Stimulated activated CD4-positive, alpha-beta T cell treated with anti-CD3 and anti-CD28 coated beads, Interleukin-15, amount 100 ng/mL, for 24 hours (primary cell): ENCODE results near the gene ZNRF4.
"Not testable (repeated sequence)": the region's sequence is repeated elsewhere in the genome, so short reads cannot be mapped to it uniquely, and the experiment has no call there.

ENCODE experiments used
- DNase-seq: peaks from one replicate; pipeline ENCODE4 v3.0.0-alpha.2; 2020

The ZNRF4 gene, protein sequence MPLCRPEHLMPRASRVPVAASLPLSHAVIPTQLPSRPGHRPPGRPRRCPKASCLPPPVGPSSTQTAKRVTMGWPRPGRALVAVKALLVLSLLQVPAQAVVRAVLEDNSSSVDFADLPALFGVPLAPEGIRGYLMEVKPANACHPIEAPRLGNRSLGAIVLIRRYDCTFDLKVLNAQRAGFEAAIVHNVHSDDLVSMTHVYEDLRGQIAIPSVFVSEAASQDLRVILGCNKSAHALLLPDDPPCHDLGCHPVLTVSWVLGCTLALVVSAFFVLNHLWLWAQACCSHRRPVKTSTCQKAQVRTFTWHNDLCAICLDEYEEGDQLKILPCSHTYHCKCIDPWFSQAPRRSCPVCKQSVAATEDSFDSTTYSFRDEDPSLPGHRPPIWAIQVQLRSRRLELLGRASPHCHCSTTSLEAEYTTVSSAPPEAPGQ

DNA sequence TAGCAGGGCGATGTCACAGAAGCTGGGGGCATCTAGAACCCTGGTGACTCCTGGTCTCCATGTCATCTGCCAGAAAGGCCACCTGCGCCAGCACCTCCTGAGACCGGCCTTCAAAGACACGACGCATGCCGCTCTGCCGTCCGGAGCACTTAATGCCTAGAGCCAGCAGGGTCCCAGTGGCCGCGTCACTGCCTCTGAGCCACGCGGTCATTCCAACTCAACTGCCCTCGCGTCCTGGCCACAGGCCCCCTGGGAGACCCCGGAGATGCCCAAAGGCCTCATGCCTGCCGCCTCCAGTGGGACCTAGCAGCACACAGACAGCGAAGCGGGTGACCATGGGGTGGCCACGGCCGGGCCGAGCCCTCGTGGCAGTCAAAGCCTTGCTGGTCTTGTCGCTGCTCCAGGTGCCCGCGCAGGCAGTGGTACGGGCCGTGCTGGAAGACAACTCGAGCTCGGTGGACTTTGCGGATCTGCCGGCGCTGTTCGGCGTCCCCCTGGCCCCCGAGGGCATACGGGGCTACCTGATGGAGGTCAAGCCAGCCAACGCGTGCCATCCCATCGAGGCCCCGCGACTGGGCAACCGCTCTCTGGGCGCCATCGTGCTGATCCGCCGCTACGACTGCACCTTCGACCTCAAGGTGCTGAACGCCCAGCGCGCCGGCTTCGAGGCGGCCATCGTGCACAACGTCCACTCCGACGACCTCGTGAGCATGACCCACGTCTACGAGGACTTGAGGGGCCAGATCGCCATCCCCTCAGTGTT lies at the start of gene ZNRF4:
TSS of gene ZNRF4 (plus strand) at position 51 of the 763 bp plus-strand sequence. CDS start at position 126, 75 bp downstream.
- no peak for DNase-seq

DNA sequence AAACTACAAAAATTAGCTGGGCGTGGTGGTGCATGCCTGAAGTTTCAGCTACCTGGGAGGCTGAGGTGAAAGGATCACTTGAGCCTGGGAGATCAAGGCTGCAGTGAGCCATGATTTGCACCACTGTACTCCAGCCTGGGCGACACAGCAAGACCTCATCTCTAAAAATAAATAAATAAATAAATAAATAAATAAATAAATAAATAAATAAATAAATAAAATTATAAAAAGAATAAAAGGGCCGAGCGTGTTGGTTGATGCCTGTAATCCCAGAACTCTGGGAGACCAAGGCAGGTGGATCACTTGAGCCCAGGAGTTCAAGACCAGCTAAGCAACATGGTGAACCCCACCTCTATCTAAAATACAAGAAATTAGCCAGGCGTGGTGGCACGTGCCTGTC lies 49.0 kb upstream of the ZNRF4 start:
- not testable (repeated sequence) for DNase-seq

DNA sequence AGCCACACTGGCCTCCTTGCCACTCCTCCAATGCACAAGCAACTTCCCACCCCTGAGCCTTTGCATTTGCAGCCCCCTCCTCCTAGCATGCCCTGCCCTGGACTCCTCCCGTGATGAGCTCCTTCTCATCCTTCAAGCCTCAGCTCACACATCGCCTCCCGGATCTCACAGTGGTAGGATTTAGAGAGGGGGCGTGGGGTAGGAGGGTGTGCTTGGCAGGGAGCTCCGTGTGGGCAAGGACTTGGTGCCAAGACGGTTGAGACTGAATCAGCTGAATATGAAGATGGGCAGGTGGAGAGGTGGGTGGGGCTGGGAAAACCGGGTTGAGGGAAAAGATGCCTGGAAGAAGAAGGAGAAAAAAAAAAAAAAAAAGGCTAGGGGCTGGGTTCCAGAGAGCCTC lies 48.4 kb upstream of the ZNRF4 start:
- DNase-seq = no peak

DNA sequence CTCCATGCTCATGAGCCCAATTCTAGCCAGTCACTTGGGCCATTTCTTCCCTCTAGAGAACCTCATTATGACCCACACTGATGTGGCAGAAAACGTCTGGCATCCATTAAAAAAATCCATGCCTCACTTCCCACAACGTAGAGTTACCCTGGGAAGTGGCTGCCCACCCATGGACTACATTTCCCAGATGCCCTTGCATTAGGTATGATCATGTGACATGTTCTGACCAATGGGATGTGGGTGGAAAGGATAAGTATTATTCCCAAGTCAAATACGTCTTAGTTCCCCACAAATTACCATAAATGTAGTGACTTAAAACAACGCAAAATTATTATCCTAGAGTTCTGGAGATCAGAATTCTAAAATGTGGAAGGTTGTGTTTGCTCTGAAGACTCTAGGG lies 47.9 kb upstream of the ZNRF4 start:
- no peak for DNase-seq

DNA sequence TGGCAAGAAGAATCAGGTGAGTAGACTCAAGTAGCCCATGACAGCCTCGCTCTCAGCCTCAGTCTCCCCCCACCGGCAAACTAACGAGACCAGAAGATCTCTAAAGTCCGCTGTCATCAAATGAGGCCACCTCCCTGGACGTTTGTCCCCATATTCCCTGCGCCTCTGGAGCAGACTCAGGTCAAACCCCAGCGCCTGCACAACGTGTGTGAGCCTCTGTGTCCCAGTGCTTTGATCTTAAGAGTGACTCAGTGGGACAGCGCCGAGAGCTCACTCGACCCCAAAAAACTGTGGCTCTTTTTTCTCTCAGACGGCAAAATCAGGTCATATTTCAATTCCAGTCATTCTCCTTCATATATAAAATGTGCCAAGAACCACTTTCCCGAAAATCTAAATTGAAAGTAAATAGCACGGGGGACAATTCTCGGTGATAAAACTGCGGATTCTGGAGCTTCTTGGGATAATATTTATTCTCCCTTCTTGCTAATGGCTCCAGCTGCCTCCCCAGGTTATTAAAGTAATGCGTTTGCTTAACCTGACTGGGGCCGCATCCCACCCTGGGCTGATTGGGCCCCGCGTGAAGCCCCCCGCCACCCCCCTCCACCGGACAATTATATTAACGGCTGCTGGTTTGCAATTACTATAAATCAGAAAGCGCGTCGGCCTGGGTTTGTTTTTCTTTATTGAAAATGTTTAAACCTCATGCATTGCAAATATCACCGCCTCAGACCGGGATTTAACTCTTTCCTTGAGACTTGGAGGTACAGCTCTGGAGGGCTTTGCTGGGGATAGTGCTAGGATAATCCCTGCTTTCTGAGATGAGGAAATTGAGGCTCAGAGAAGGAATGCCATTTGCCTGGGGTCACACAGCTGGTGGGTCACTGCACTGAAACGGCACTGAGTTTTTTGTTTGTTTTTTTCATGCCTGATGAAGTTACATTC lies 37.5 kb upstream of the ZNRF4 start:
- DNase-seq = no peak

DNA sequence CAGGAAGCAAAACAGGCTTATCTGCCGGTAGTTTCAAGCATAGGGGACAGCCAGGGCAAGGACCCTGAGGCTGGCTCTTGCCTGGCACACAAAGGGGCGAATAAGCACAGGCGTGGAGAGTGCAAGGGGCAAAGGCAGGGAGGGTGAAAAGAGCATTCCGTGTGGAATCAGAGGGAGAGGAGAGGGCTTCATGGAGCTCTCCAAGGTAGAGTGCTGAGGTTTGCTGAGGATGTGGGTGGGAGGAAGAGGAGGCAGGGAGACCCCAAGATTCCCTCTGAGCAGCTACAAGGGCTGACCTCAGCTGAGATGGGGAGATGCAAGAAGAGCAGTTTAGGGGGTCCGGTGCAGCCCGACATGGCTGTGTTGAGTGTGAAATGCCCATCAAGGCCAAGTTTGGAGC lies 36.5 kb upstream of the ZNRF4 start:
- DNase-seq = no peak

DNA sequence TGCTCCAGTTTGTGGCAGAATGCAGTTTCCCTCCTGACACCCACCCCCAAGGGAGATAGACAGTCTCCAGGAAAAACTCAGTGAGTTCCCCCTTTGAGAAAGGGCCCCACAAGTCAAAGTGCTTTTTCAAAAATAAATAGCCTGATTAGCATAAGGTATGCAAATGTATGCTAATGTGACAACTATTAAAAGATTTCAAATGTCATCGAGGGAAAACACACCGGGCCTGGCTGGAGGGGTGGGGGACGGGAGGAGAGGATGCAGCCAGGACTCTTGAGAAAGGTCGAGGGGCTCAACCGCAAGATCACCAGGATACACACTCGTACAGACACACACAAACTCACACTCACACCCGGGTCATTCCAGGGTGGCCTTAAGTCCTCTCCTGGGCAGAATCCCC lies 34.3 kb upstream of the ZNRF4 start:
- DNase-seq = no peak

DNA sequence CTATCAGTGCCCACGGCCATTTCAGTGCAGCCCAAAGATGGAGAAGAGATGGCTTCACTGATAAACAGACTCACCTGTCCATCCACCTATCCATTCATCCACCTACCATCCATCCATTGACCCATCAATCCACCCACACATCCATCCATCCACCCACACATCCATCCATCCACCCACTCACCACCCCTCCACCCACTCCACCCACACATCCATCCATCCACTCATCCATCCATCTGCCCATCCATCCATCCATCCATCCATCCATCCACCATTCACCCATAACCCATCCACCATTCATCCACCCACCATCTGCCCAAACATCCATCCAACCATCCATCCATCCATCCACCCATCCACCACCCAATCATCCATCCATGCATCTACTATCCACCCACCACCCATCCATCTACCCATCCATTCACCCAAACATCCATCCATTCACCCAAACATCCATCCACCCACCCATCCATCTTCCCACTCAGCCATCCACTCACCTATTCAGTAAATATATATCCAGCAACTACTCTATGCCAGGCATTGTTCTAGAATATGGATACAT lies 31.6 kb upstream of the ZNRF4 start:
- DNase-seq = no peak

DNA sequence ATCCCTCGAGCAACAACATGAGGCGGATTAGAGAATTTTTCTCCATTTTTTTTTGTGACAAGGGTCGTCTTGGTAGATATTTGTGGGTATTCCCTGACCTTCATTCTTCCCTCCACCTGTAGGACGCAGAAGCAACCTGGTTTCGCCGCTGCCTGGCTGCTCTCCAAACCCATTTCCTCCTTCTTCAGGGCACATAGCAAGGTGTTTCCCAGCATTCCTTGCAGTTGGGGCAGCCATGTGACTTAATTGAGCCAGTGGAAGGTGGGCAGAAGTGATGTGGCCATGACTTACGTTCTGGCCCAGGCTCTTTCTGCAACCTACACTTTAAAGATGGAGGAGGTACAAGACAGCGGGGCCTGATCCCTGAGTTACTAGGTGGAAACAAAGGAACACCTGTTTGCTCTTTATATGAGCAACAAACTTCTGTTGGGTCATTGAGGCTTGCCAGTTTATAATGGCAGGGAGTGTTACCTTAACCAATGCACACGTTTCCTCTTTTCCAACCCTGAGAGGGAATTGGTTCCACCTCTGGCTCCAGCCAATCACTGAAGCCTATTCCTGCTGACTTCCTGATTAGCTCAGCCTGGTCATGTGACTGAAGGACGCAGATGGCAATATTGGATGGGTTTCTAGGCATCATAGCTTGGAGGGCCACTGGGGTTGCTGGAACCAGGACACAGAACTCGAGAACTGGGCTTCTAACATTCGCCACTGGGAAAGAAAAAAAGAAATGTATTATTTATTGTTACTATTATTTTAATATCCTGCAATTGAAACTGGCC lies 30.8 kb upstream of the ZNRF4 start:
- DNase-seq = no peak

DNA sequence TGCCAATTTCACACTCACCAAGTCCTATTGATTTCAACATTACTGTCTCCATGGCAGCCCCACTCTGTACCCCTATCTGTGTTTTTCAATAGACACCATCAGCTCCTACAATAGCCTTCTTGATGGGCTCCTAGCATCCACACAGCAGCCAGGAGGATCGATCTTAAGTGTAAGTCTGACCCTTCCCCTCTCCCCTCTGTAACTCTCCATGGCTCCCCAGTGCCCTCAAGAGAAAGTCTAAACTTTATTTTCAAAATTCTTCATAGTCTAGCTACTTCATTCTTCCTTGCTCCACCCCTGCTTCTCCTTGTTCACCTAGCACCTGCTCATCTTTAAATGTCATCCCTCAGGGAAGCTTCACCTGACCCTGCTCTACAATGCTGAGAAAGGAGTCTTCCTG lies 30.0 kb upstream of the ZNRF4 start:
- DNase-seq = no peak

DNA sequence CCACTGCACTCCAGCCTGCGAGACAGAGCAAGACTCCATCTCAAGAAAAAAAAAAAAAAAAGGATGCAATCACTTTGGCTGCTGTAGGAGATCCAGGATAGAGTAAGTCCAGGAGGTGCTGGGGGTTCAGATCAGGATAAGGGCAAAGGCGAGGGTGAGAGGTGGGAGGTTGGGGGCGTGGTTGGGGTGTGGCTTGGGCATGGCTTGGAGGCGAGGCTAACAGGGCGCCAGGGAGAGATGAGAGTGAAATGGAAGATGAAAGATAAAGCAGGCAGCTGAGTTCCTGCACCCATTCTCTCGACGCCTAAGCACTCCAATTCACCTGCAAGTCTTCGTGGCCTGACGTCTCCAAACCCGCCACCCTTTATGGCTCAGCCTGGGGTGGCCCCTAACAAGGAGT lies 25.0 kb upstream of the ZNRF4 start:
- no peak for DNase-seq

DNA sequence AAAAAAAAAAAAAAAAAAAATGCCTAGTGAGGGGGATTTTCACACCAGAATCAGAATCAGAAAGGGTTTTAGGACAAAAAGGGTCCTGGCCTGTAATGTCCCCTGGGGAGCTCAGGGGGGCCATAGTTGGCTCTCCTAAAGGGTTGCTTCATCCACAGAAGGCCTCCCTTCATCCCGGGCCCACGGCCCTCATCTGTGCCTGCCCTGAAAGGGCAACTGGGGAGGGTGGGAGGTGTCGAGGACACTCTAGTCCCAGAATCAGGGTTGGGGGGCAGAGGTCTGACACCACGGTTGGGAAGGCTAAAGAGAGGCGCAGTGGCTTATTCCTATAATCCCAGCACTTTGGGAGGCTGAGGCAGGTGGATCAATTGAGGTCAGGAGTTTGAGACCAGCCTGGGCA lies 22.5 kb upstream of the ZNRF4 start:
- no peak for DNase-seq

DNA sequence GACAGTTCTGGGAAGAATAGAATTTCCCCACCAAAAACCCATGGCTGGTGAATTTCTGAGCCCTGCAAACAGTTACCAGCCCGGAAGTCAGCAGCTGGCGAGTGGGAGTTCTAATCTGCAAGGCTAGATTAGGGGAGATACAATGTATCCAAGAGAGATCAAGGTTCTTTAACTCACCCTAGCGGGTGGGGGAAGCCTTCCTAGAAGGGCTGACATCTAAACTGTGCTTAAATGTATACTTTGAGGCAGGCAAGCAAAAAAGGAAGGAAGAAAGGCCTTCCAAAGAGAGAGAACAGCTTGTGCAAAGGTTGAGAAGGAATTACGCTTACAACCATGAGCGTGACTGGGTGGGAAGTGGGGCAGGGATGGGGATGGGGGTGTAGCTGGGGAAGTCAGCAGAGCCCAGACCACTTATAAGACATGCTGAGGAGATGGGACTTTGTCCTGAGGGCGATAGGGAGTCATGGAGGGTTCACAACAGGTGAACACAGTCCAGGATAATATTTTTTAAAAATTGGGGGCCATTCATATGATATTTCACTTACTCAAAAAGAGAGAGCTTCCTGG lies 20.8 kb upstream of the ZNRF4 start:
- DNase-seq = no peak

DNA sequence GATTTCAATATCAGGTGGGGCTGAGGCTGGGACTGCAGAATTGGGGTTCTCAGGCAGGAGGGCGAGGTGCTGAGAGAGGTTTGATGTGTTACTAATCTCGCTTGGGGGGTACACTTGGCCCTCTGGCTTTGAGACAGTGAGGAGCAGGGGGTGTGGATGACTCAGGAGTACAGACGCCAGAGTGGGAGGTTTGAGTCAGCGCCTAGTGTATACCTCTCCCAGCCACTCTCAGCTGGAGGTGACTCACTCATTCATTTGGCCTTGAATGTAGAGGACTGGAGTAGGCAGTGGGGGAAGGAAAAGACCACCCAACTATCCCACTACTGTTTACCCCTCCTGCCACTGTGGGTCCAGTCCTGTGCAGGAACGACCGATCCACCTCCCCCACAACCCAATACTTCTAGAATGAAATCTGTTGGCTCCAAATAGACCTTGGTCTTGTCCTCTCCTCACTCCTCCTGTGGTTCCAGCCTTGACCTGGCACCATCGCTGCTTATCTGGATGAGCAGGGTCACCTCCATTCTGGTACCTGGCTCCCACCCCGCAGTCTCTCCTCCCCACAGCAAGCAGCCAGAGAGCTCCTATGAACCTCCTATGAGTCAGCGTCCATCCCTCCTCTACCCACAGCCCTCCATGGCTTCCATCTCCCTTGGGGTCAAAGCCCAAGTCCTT lies 20.1 kb upstream of the ZNRF4 start:
- peak; percentile 75 for DNase-seq

DNA sequence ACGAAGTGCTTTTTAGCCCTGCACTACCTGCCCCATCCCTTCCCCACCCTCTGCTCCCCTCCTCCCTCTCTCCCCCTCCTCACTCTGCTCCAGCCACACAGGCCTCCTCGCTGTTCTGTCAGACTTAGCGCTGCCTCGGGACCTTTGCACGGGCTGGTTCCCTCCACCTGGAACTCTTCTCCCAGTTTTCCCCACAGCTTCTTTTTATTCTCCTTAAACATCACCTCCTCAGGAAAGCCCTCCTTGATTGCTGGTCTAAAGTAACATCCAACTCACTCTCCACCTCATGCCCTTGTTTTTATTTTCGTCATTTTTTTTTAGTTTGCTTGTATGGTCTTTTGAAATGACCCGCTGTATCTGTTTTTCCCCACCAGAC lies 19.6 kb upstream of the ZNRF4 start:
- DNase-seq = no peak

DNA sequence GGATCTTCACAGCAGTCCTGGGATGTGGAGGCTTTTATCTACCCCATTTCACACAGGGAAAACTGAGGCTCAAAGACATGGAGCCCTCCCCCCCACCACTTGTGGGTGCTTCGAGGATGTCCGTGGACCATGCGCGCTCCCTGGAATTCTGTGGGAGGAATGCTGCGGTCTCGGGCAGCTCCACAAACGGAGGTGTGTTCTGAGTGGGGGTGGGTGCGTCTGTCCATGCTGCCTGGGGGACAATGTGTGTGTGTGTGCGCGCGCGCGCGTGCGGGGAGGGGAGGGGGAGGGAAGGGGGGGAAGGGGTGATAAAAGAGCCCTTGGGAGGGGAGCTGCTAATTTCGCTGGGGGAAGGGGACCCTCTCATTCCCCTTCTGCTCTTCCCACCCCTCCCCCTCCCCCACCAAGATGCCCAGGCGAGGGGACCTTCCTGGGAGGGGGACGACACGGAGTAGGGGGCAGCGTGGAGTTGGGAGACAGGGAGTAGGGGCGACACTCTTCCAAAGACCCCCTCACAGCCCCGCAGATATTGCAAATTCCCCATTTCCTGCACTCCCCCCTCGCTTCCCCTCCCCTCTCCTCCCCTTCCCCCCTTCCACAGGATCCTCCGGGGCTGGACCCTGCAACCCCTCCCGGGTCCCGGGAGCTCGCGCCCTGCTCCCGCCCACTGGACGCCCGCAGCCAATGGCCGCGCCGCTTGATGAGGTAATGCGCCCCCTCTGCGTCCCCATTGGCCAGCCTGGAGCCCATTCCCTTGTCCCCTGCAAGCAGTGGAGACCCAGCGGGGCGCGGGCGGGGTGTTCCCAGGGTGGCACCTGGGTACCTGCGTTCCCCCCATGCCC lies 18.9 kb upstream of the ZNRF4 start:
- DNase-seq = no peak

DNA sequence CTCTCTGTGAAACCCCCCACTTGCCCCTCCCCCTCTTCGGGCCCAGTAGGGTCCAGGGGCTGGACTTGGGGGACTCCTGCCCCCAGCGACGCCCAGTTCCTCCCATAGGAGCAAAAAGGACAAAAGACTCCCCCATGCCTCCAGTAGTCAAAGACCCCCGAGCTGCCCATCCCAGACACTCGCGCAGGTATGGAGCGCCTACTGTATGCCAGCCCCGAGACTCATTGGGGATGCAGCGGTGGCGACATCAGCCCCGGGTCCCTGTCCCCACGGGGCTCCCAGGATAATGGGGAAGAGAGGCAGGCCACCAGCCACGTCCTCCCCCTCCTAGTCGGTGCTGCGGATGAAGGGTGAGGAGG lies 18.3 kb upstream of the ZNRF4 start:
- no peak for DNase-seq

DNA sequence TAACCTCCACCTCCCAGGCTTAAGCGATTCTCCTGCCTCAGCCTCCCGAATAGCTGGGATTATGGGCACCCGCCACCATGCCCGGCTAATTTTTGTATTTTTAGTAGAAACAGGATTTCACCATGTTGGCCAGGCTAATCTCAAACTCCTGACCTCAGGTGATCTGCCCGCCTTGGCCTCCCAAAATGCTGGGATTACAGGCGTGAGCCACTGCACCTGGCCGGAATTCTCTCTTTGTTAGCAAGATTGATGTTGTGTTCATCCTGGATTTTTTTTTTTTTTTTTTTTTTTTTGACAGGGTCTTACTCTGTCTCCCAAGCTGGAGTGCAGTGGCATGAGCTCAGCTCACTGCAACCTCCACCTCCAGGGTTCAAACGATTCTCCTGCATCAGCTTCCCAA lies 16.5 kb upstream of the ZNRF4 start:
- DNase-seq = not testable (repeated sequence)

DNA sequence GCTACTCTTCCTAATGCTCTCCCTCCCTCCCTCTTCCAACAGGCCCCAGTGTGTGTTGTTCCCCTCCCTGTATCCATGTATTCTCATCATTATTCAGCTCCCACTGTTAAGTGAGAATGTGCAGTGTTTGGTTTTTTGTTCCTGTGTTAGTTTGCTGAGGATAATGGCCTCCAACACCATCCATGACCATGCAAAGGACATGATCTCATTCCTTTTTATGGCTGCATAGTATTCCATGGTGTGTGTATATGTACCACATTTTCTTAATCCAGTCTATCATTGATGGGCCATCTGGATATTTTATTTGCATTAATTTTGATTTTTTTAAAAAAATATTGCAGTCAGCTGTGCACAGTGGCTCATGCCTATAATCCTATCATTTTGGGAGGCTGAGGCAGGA lies 15.8 kb upstream of the ZNRF4 start:
- no peak for DNase-seq

DNA sequence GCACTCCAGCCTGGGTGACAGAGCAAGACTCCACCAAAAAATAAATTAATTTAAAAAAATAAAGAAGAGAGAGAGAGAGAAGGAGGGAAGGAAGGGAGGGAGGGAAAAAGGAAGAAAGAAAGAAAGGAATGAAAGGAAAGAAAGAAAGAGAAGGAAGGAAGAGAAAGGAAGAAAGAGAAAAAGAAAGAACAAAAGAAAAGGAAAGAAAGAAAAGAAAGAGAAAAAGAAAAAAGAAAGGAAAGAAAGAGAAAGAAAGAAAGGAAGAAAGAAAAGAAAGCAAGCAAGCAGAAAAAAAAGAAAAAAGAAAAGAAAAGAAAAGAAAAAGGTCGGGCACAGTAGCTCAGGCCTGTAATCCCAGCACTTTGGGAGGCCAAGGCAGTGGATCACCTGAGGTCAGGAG lies 14.9 kb upstream of the ZNRF4 start:
- DNase-seq = no peak
